HFFc6 (cell line): ENCODE measurements around the gene MAP3K10. TPM values are rescaled to one million over a fixed set of nuclear protein-coding genes. Genes with fewer than 3 reads are reported as not detected.

Source experiments
- DNase-seq: peaks from one replicate; pipeline ENCODE4 v3.0.0-alpha.2; 2018
- H3K27ac Mint-ChIP-seq: 2 replicates; pipeline ENCODE4 v1.8.0; 2020; ENCODE audit warnings: mild to moderate bottlenecking, mixed read lengths
- H3K27me3 Mint-ChIP-seq: 2 replicates; pipeline ENCODE4 v1.8.0; 2021; ENCODE audit warnings: mild to moderate bottlenecking, moderate library complexity, mixed read lengths; ENCODE audit not compliant: insufficient read depth
- H3K36me3 Mint-ChIP-seq: 2 replicates; pipeline ENCODE4 v1.8.0; 2021; ENCODE audit warnings: low read depth, mixed read lengths
- H3K4me1 Mint-ChIP-seq: 2 replicates; pipeline ENCODE4 v1.8.0; 2020; ENCODE audit warnings: low read depth, mixed read lengths
- H3K4me3 Mint-ChIP-seq: 2 replicates; pipeline ENCODE4 v1.8.0; 2020; ENCODE audit warnings: mild to moderate bottlenecking, moderate library complexity, mixed read lengths
- H3K9me3 Mint-ChIP-seq: 2 replicates; pipeline ENCODE4 v1.8.0; 2020; ENCODE audit warnings: mild to moderate bottlenecking, mixed read lengths
- CTCF ChIP-seq: fragments of 200-600 bp; sonication (generic); IDR thresholded peaks from 2 replicates; pipeline ENCODE4 v1.5.0; 2021; ENCODE audit warnings: antibody characterized with exemption, mild to moderate bottlenecking
- total RNA-seq, 6 experiments: library from RNA; stranded (reverse); fragmentation: NEBNext Ultra II Directional; extraction: Animal tissue kit (Norgen Biotek cat#: 25700); gene quantifications; 2 replicates in 1 of 6; 3 replicates in 5 of 6; pipeline ENCODE4 v1.2.3, GENCODE V29; 2021

Gene MAP3K10
- total RNA-seq, 6 experiments from 2014 or later: 10.7 to 14.9 (median 11.3) TPM

GRCh38 chr19:40208602-40209001, 17.4 kb downstream of the MAP3K10 start:
- H3K27ac Mint-ChIP-seq: no peak overlapping the region
- no peak for DNase-seq
- H3K36me3 Mint-ChIP-seq: peaks cover 20% of the 10 kb centered on the region
- H3K4me1 Mint-ChIP-seq: no peaks in the 10 kb centered on the region
- H3K27me3 Mint-ChIP-seq: peaks cover 4% of the 10 kb centered on the region; the same call in 1 of the 2 replicates
- no peaks in the 10 kb centered on the region for H3K9me3 Mint-ChIP-seq
- no peak for TF ChIP-seq CTCF
- no peak overlapping the region for H3K4me3 Mint-ChIP-seq

- Mint-ChIP-seq H3K27me3 (no peaks in the 10 kb centered on the region; the same call in 1 of the 2 replicates), H3K4me1 (no peaks in the 10 kb centered on the region), H3K36me3 (peaks cover 11% of the 10 kb centered on the region; the same call in 1 of the 2 replicates), H3K27ac (no peak overlapping the region), H3K9me3 (no peaks in the 10 kb centered on the region), H3K4me3 (no peak overlapping the region)
- TF ChIP-seq CTCF: no peak
- DNase-seq: no peak
These were observed 19.7 kb downstream of the MAP3K10 start for GRCh38 chr19:40210889-40211288.

GRCh38 chr19:40213251-40213829, 22.1 kb downstream of the MAP3K10 start:
- TF ChIP-seq CTCF: no peak
- H3K4me1 Mint-ChIP-seq: peaks cover 4% of the 10 kb centered on the region; the same call in 1 of the 2 replicates
- H3K36me3 Mint-ChIP-seq: peaks cover 11% of the 10 kb centered on the region
- DNase-seq: no peak
- H3K4me3 Mint-ChIP-seq: no peak overlapping the region
- H3K9me3 Mint-ChIP-seq: no peaks in the 10 kb centered on the region
- H3K27ac Mint-ChIP-seq: no peak overlapping the region
- H3K27me3 Mint-ChIP-seq: peaks cover 9% of the 10 kb centered on the region

GRCh38 chr19:40213882-40214570, 22.8 kb downstream of the MAP3K10 start:
- TF ChIP-seq CTCF: no peak
- Mint-ChIP-seq H3K9me3 (no peaks in the 10 kb centered on the region), H3K36me3 (peaks cover 11% of the 10 kb centered on the region), H3K4me1 (peaks cover 8% of the 10 kb centered on the region), H3K27me3 (peaks cover 9% of the 10 kb centered on the region), H3K27ac (no peak overlapping the region), H3K4me3 (no peak overlapping the region)
- DNase-seq: no peak

- DNase-seq: no peak
- no peak for TF ChIP-seq CTCF
- Mint-ChIP-seq H3K27ac (no peak overlapping the region), H3K9me3 (no peaks in the 10 kb centered on the region), H3K27me3 (peaks cover 9% of the 10 kb centered on the region; the same call in 1 of the 2 replicates), H3K4me3 (no peak overlapping the region), H3K4me1 (peaks cover 18% of the 10 kb centered on the region), H3K36me3 (peaks cover 11% of the 10 kb centered on the region)
These were observed 23.7 kb downstream of the MAP3K10 start for GRCh38 chr19:40214936-40215335.
